Activated B cell treated with CpG ODN at 0.5 μM for 24 hours (primary cell): ENCODE results near the gene THRAP3. TPM values are rescaled to one million over a fixed set of nuclear protein-coding genes. Genes with fewer than 3 reads are reported as not detected.
A peak's percentile ranks its signal among the peaks of the same experiment; 100 is the strongest.
"Not testable (repeated sequence)": the region's sequence is repeated elsewhere in the genome, so short reads cannot be mapped to it uniquely, and the experiment has no call there.

Source experiments
- ATAC-seq: fragments of 200-7000 bp; cut with Tn5 transposase; one replicate; pipeline ENCODE4 v1.10.0; 2021; ENCODE audit warnings: low read depth, mild to moderate bottlenecking, moderate library complexity
- CTCF ChIA-PET: fragments of 350-600 bp; sonication (Branson Sonifier 250); formaldehyde crosslinking; loops from one replicate; lab custom pipeline; 2021; ENCODE audit warnings: antibody characterized with exemption; lab: Charles Lee
- POLR2A ChIA-PET: fragments of 350-600 bp; sonication (Branson Sonifier 250); formaldehyde crosslinking; loops from one replicate; lab custom pipeline; 2021; ENCODE audit warnings: antibody characterized with exemption; lab: Charles Lee
- DNase-seq: peaks from one replicate; pipeline ENCODE4 v3.0.0; 2022
- H3K27ac Mint-ChIP-seq: one replicate; pipeline ENCODE4 v1.8.0; 2020; ENCODE audit warnings: mixed read lengths
- H3K27me3 Mint-ChIP-seq: one replicate; pipeline ENCODE4 v1.8.0; 2021; ENCODE audit warnings: mixed read lengths
- H3K36me3 Mint-ChIP-seq: one replicate; pipeline ENCODE4 v1.8.0; 2021; ENCODE audit warnings: low read depth, mixed read lengths
- H3K4me1 Mint-ChIP-seq: one replicate; pipeline ENCODE4 v1.8.0; 2021; ENCODE audit warnings: mixed read lengths
- H3K4me3 Mint-ChIP-seq: one replicate; pipeline ENCODE4 v1.8.0; 2020; ENCODE audit warnings: mild to moderate bottlenecking, mixed read lengths
- H3K9me3 Mint-ChIP-seq: one replicate; pipeline ENCODE4 v1.8.0; 2020; ENCODE audit warnings: mixed read lengths
- intact Hi-C: fragments of 100-400 bp; cut with micrococcal nuclease; formaldehyde crosslinking; loops from one replicate; pipeline ENCODE4 v1.15.1; 2024
- total RNA-seq: library from RNA; stranded (reverse); gene quantifications from 2 replicates; pipeline ENCODE4 v1.2.3, GENCODE V29; 2022
- TF ChIP-seq, protein P1 (sequence below): fragments of 200-600 bp; IDR thresholded peaks from one replicate; pipeline ENCODE4 v1.8.0; 2022; ENCODE audit warnings: antibody characterized with exemption, mild to moderate bottlenecking

The THRAP3 gene
- total RNA-seq, 1 donor from 2014 or later = 145 TPM

DNA sequence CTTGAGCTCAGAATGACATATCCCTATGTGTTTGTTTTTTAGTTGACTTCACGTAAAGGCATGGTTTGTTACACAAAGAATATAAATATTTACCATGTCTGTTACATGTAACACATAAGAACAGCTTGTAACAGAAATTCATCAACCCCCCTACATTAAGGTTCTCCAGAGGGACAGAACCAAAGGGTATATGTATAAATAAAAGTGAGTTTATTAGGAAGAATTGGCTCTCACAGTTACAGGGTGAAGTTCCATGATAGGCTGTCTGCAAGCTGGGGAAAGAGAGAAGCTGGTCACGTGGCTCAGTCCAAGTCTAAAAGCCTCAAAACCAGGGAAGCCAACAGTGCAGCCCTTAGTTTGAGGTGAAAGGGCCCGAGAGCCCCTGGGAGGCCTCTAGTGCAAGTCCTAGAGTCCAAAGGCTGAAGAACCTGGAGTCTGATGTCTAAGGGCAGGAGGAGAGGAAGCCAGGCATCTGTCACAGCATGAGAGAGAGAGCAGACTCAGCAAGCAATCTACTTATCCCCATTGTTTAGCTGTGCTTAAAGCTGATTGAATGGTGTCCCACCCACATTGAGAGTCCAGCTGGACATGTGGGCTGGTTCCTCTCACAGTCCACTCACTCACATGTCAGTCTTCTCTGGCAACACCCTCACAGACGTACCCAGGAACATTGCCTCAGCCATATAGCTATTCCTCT, 15.8 kb downstream of the THRAP3 start:
- Mint-ChIP-seq H3K4me3 (no peak overlapping the region), H3K27ac (peak overlapping the region; percentile 59), H3K9me3 (no peaks in the 10 kb centered on the region), H3K27me3 (no peaks in the 10 kb centered on the region), H3K4me1 (peaks cover 46% of the 10 kb centered on the region), H3K36me3 (peaks cover 53% of the 10 kb centered on the region)
- DNase-seq (no peak), ATAC-seq (no peak)
- TF ChIP-seq, protein P1, sequence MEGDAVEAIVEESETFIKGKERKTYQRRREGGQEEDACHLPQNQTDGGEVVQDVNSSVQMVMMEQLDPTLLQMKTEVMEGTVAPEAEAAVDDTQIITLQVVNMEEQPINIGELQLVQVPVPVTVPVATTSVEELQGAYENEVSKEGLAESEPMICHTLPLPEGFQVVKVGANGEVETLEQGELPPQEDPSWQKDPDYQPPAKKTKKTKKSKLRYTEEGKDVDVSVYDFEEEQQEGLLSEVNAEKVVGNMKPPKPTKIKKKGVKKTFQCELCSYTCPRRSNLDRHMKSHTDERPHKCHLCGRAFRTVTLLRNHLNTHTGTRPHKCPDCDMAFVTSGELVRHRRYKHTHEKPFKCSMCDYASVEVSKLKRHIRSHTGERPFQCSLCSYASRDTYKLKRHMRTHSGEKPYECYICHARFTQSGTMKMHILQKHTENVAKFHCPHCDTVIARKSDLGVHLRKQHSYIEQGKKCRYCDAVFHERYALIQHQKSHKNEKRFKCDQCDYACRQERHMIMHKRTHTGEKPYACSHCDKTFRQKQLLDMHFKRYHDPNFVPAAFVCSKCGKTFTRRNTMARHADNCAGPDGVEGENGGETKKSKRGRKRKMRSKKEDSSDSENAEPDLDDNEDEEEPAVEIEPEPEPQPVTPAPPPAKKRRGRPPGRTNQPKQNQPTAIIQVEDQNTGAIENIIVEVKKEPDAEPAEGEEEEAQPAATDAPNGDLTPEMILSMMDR = no peak
- CTCF ChIA-PET = no interaction called here
- POLR2A ChIA-PET = interaction anchor here (0.7 kb wide), 1 partner anchor 11 kb away, joined by 3 read pairs; no protein-coding TSS in a partner anchor
- intact Hi-C loops = no loop called here

DNA sequence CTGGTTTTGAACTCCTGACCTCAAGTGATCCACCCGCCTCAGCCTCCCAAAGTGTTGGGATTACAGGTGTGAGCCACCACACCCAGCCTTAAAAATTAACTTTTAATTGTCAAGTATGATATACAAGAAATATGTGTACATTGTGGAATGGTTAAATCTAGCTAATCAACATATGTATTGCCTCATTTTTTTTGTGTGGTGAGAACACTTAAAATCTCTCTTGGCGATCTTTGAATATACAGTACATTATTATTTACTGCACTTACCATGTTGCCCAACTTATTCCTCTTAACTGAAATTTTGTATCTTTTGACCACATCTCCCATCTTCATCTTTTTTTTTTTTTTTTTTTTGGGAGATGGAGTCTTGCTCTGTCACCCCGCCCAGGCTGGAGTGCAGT, 23.3 kb downstream of the THRAP3 start:
- ChIA-PET CTCF (no interaction called here), POLR2A (no interaction called here)
- H3K4me3 Mint-ChIP-seq = no peak overlapping the region
- DNase-seq = no peak
- TF ChIP-seq, protein P1 = no peak
- intact Hi-C loops = no loop called here
- no peak for ATAC-seq
- no peak overlapping the region for H3K27ac Mint-ChIP-seq
- no peaks in the 10 kb centered on the region for H3K9me3 Mint-ChIP-seq
- H3K4me1 Mint-ChIP-seq = peaks cover 55% of the 10 kb centered on the region
- no peaks in the 10 kb centered on the region for H3K27me3 Mint-ChIP-seq
- peaks cover 47% of the 10 kb centered on the region for H3K36me3 Mint-ChIP-seq

DNA sequence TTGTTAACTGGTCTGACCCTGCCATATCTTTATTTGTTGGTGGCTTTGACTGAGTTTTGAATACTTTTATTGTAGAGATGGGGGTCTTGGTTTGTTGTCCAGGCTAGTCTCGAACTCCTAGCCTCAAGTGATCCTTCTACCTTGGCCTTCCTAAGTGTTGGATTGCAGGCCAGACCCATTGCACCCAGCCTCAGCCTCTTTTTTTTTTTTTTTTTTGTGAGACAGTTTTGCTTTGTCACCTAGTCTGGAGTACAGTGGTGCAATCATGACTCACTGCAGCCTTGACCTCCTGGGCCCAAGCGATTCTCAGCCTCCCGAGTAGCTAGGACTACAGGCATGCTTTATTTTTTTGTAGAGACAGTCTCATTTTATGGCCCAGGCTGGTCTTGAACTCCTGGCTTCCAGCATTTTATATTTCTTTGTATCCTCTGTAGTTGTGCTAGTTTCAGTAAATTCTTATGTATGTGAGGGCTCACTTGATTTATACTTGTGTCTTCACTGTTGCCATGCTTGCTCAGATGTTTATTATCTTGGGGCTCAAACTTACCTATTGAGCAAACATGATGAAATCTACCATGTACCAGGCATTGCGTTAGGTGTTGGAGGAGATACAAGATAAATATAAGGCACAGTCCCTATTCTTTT, 24.1 kb downstream of the THRAP3 start:
- H3K9me3 Mint-ChIP-seq = no peaks in the 10 kb centered on the region
- no peaks in the 10 kb centered on the region for H3K27me3 Mint-ChIP-seq
- peak overlapping the region; percentile 24 for H3K27ac Mint-ChIP-seq
- H3K4me3 Mint-ChIP-seq = no peak overlapping the region
- TF ChIP-seq, protein P1 = no peak
- no peak for DNase-seq
- intact Hi-C loops = no loop called here
- ChIA-PET POLR2A (interaction anchor here (1.3 kb wide), 1 partner anchor 24 kb away, joined by 3 read pairs; the partner anchor contains the start of gene THRAP3), CTCF (no interaction called here)
- peaks cover 46% of the 10 kb centered on the region for H3K36me3 Mint-ChIP-seq
- H3K4me1 Mint-ChIP-seq = peaks cover 60% of the 10 kb centered on the region
- no peak for ATAC-seq

DNA sequence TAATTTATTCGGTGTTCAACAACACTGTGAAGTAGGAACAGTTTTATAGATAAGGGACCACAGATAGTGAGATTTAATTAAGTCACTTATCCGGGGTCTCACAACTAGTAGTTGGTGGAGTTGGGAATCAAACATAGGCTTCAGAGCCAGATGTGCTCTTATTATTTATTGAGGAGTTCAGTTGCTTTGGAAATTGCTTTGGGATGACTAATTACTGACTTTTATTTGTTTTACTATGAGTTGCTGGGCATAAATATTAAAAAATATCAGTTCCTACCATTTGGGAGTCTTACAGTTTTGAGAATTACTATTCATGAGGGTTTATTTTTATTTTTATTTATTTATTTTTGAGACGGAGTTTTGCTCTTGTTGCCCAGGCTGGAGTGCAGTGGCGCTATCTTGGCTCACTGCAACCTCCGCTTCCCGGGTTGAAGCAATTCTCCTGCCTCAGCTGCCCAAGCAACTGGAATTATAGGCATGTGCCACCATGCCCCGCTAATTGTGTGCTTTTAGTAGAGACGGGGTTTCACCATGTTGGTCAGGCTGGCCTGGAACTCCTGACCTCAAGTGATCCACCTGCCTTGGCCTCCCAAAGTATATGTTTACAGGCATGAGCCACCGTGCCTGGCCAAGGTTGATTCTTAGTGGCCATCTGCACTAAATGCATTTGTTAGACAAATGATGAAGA, 27.7 kb downstream of the THRAP3 start:
- DNase-seq (no peak), ATAC-seq (no peak)
- H3K4me3 Mint-ChIP-seq = no peak overlapping the region
- TF ChIP-seq, protein P1 = no peak
- no peaks in the 10 kb centered on the region for H3K27me3 Mint-ChIP-seq
- POLR2A ChIA-PET = interaction anchor here (0.7 to 1.4 kb wide), 2 partner anchors 27 to 213 kb away, joined by 4 to 6 read pairs; partner anchors contain the start of genes MRPS15 and THRAP3
- CTCF ChIA-PET = no interaction called here
- H3K27ac Mint-ChIP-seq = no peak overlapping the region
- peaks cover 1% of the 10 kb centered on the region for H3K9me3 Mint-ChIP-seq
- H3K36me3 Mint-ChIP-seq = peaks cover 47% of the 10 kb centered on the region
- intact Hi-C loops = loop anchor here (2.0 kb wide), 1 partner anchor 17 kb away; no protein-coding TSS in a partner anchor
- H3K4me1 Mint-ChIP-seq = peaks cover 79% of the 10 kb centered on the region

DNA sequence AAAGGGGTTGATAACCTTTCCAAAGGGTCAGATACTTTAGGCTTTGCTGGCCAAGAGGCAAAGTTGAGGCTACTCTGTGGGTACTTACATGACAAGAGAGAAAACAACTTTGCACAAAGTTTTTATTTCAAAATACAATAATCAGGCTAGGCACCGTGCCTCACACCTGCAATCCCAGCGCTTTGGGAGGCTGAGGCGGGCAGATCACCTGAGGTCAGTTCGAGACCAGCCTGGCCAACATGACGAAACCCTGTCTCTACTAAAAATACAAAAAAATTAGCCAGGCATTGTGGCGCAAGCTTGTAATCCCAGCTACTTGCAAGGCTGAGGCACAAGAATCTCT, 28.2 kb downstream of the THRAP3 start:
- DNase-seq, ATAC-seq, H3K4me3 Mint-ChIP-seq, H3K27ac Mint-ChIP-seq, H3K27me3 Mint-ChIP-seq, intact Hi-C loops, CTCF ChIA-PET, H3K9me3 Mint-ChIP-seq: not testable (repeated sequence)
- peaks cover 52% of the 10 kb centered on the region for H3K36me3 Mint-ChIP-seq
- peaks cover 84% of the 10 kb centered on the region for H3K4me1 Mint-ChIP-seq
- POLR2A ChIA-PET = interaction anchor here (0.7 kb wide), 1 partner anchor 212 kb away, joined by 4 read pairs; the partner anchor contains the start of gene MRPS15
